Measurements from ENCODE around the gene EIF4G3.
A peak's percentile ranks its signal among the peaks of the same experiment; 100 is the strongest.

EIF4G3 gene

DNA sequence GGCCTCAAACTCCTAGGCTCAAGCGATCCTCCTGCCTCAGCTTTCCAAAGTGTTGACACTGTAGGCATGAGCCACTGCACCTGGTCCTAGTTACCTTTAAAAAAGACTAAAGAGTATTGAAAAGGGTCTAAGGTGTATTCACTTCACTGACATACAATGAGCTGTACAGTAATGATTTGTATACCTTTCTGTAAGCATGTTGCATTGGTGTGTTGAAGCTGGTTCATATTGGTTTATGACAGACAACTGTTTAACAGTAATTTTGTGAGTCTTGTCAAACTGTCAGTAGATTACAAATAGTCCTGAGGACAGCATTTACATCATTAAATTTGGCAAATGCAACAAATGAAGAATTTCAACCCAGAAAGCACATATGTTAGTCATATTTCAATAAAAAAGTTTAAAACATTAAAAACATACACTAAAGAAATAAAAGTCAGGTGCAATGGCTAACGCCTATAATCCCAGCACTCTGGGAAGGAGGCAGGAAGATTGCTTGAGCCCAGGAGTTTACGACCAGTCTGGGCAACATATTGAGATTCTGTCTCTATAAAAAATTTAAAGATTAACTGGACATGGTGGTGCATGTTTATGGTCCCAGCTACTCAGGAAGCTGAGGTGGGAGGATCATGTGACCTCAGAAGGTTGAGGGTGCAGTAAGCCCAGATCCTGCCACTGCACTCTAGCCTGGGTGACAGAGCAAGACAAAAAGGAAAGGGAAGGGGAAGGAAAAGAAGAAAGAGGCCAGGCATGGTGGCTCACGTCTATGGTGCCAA, 301.3 kb downstream of the EIF4G3 start:
- H3K4me3 Mint-ChIP-seq: no peak overlapping the region
- H3K36me3 Mint-ChIP-seq (ENCODE audit: low read depth): peaks cover 49% of the 10 kb centered on the region
- no peaks in the 10 kb centered on the region for H3K27me3 Mint-ChIP-seq (ENCODE audit: low read depth, poor library complexity)
- TF ChIP-seq, protein P1, sequence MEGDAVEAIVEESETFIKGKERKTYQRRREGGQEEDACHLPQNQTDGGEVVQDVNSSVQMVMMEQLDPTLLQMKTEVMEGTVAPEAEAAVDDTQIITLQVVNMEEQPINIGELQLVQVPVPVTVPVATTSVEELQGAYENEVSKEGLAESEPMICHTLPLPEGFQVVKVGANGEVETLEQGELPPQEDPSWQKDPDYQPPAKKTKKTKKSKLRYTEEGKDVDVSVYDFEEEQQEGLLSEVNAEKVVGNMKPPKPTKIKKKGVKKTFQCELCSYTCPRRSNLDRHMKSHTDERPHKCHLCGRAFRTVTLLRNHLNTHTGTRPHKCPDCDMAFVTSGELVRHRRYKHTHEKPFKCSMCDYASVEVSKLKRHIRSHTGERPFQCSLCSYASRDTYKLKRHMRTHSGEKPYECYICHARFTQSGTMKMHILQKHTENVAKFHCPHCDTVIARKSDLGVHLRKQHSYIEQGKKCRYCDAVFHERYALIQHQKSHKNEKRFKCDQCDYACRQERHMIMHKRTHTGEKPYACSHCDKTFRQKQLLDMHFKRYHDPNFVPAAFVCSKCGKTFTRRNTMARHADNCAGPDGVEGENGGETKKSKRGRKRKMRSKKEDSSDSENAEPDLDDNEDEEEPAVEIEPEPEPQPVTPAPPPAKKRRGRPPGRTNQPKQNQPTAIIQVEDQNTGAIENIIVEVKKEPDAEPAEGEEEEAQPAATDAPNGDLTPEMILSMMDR (IDR thresholded peaks at IDR 0.05): no peak
- no peaks in the 10 kb centered on the region for H3K4me1 Mint-ChIP-seq
- H3K9me3 Mint-ChIP-seq: no peaks in the 10 kb centered on the region
- no peak for DNase-seq
- H3K27ac Mint-ChIP-seq: peak overlapping the region; percentile 69

DNA sequence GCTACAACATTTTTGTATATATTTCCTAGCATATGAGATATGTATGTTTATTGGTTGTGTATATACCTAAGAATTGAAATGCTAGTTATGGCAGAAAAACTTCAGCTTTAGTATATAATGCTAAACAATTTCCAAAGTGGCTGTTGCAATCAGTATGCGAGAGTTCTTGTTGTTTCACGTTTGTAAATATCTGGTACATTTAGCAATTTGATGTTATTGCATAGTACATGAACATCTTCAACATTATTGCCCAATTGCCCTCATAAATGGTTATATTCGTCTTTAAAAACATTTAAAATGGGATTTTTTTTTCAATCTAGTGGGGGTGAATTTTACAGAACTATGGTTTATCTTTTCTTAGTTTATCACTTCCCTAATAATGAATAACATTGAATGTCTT, 303.4 kb downstream of the EIF4G3 start:
- no peak for DNase-seq
- Mint-ChIP-seq H3K4me3 (no peak overlapping the region), H3K9me3 (no peaks in the 10 kb centered on the region), H3K27me3 (ENCODE audit: low read depth, poor library complexity) (no peaks in the 10 kb centered on the region), H3K27ac (no peak overlapping the region), H3K4me1 (no peaks in the 10 kb centered on the region), H3K36me3 (ENCODE audit: low read depth) (peaks cover 47% of the 10 kb centered on the region)
- TF ChIP-seq, protein P1 (IDR thresholded peaks at IDR 0.05): no peak

DNA sequence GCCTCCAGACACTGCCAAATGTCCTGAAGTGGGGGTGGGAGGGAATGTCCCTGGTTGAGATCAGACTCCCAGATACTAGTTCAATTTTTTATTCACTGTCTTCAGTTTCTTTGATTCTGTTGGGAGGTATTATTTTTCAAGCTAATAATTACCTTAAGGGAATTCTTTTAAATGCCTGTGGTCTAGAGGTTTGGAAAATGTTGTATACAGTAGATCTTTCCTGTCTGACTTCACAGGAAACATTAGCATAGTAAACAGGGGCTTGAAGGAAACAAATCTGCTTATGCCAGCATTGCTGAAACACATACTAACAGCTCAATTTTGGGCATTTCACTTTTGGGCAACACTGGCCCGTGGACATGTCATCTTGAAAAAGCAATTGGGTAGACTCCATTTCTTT, 305.3 kb downstream of the EIF4G3 start:
- H3K4me1 Mint-ChIP-seq: no peaks in the 10 kb centered on the region
- H3K4me3 Mint-ChIP-seq: no peak overlapping the region
- H3K36me3 Mint-ChIP-seq (ENCODE audit: low read depth): peaks cover 50% of the 10 kb centered on the region
- no peak for DNase-seq
- H3K27me3 Mint-ChIP-seq (ENCODE audit: low read depth, poor library complexity): no peaks in the 10 kb centered on the region
- H3K9me3 Mint-ChIP-seq: no peaks in the 10 kb centered on the region
- H3K27ac Mint-ChIP-seq: no peak overlapping the region
- TF ChIP-seq, protein P1 (IDR thresholded peaks at IDR 0.05): no peak

DNA sequence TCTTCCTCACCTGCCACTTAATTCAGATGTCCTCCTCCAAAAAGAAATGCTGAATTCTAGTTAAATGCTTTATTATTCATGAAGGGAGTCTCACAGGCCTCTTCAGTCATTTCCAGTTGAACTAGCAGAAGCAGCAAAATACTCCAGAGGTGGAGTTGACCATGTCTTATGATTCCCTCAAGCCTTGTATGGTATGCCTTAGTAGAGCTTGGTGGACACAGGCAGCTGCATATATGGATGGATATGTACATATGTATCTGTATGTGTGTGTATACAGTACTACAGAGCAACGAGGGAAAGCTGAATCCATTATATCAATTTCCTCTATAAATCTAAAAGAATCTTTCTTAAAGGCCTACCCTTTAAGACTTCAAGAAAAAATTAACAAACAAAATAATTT, 306.0 kb downstream of the EIF4G3 start:
- Mint-ChIP-seq H3K36me3 (ENCODE audit: low read depth) (peaks cover 49% of the 10 kb centered on the region), H3K27ac (no peak overlapping the region), H3K4me3 (no peak overlapping the region), H3K9me3 (no peaks in the 10 kb centered on the region), H3K4me1 (no peaks in the 10 kb centered on the region), H3K27me3 (ENCODE audit: low read depth, poor library complexity) (no peaks in the 10 kb centered on the region)
- TF ChIP-seq, protein P1 (IDR thresholded peaks at IDR 0.05): no peak
- DNase-seq: no peak

DNA sequence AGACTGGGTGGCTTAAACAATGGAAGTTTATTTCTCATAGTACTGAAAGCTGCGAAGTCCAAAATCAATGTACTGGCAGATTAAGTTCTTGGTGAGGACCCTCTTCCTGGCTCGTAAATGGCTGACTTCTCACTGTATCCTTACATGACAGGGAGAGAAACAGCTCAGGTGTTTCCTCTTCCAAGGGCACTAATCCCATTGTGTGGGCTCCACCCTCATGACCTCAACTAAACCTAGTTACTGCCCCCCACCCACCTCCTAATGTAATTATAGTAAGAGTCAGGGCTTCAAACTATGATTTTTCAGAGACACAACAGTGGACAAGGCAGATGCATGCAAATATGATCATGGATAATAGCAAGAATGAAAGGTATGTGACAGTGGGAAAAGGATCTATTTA, 308.4 kb downstream of the EIF4G3 start:
- DNase-seq: no peak
- Mint-ChIP-seq H3K27me3 (ENCODE audit: low read depth, poor library complexity) (no peaks in the 10 kb centered on the region), H3K9me3 (no peaks in the 10 kb centered on the region), H3K4me3 (no peak overlapping the region), H3K27ac (no peak overlapping the region), H3K36me3 (ENCODE audit: low read depth) (peaks cover 41% of the 10 kb centered on the region), H3K4me1 (no peaks in the 10 kb centered on the region)
- TF ChIP-seq, protein P1 (IDR thresholded peaks at IDR 0.05): no peak

DNA sequence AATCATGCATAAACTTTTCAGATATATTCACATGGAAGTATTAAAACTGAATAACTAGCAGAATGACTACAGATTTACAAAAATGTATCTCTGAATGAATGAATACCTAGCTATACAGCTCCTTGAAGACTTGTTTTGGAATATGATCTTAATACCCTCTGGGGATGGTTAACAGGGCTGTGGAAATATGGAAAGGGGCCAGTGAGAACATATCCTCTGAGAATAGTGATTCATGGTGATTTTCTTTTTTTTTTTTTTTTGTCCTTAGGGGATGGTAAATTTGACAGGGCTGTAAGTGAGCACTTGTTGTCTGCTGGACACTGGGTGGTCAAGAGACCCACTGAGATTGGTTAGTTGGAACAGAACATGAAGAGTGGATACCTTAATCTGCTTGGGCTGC, 308.9 kb downstream of the EIF4G3 start:
- TF ChIP-seq, protein P1 (IDR thresholded peaks at IDR 0.05): no peak
- H3K27ac Mint-ChIP-seq: no peak overlapping the region
- no peaks in the 10 kb centered on the region for H3K27me3 Mint-ChIP-seq (ENCODE audit: low read depth, poor library complexity)
- peaks cover 37% of the 10 kb centered on the region for H3K36me3 Mint-ChIP-seq (ENCODE audit: low read depth)
- no peaks in the 10 kb centered on the region for H3K9me3 Mint-ChIP-seq
- no peak overlapping the region for H3K4me3 Mint-ChIP-seq
- DNase-seq: no peak
- no peaks in the 10 kb centered on the region for H3K4me1 Mint-ChIP-seq

Measured in nephron progenitor cell (in vitro differentiated cells).